SH-SY5Y (cell line): ENCODE measurements around the gene GPC5.

Experiments used
- GATA2 ChIP-seq: IDR thresholded peaks from 2 replicates; pipeline ENCODE4 v1.6.1; 2011; ENCODE audit warnings: mild to moderate bottlenecking, low read depth, low read length
- GATA3 ChIP-seq: IDR thresholded peaks from 2 replicates; pipeline ENCODE4 v1.6.1; 2011; ENCODE audit warnings: low read depth, mild to moderate bottlenecking, low read length, moderate library complexity

DNA sequence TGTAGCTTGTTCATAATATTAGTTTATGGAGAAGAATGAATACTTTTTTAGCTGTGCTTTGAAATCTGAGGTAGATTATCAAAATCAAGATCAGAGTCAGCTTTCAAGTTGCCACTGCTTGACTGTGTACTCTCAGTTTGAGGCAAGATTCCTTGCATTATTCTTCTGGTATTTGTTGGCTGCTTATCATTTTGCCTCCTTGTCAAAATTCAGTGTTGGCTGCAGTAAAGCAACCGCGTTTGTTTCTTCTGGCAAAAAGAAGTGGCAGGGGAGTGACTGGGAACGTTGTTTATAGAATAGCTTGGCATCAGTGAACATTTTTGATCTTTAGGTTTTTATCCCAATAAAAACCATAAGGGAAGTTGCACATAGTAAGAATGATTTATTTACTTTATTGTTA is 1408.9 kb downstream of the GPC5 start:
- no peak for TF ChIP-seq GATA2
- no peak for TF ChIP-seq GATA3
